Mesenchymal stem cell (in vitro differentiated cells and primary cell): ENCODE data around the gene PDE8A.

ENCODE experiments used
- DNase-seq: peaks from one replicate; pipeline ENCODE4 v3.0.0-alpha.2; 2013
- H2AFZ ChIP-seq: one replicate; pipeline ENCODE4 v1.6.1; 2013; ENCODE audit warnings: low read depth, mild to moderate bottlenecking, control low read depth, inconsistent platforms, low read length, moderate library complexity
- H2AK5ac ChIP-seq: 2 replicates; pipeline ENCODE4 v1.6.1; 2013; ENCODE audit warnings: low read length, moderate library complexity, mild to moderate bottlenecking, inconsistent platforms; ENCODE audit not compliant: severe bottlenecking
- H2BK120ac ChIP-seq: one replicate; pipeline ENCODE4 v1.6.1; 2013; ENCODE audit warnings: low read depth, mild to moderate bottlenecking, inconsistent platforms, low read length, moderate library complexity
- H2BK12ac ChIP-seq, 2 experiments: one replicate each; pipeline ENCODE4 v1.6.1; 2013; ENCODE audit warnings: inconsistent platforms in 2 of 2, low read length in 2 of 2, mild to moderate bottlenecking in 2 of 2, moderate library complexity in 2 of 2, control low read depth in 1 of 2
- H2BK15ac ChIP-seq: one replicate; pipeline ENCODE4 v1.6.1; 2013; ENCODE audit warnings: mild to moderate bottlenecking, low read depth, inconsistent platforms; ENCODE audit not compliant: poor library complexity, severe bottlenecking
- H2BK5ac ChIP-seq: 2 replicates; pipeline ENCODE4 v1.6.1; 2013; ENCODE audit warnings: low read depth, mild to moderate bottlenecking, low read length, control low read depth, inconsistent platforms; ENCODE audit not compliant: poor library complexity, severe bottlenecking
- H3K14ac ChIP-seq, 2 experiments: one replicate each; pipeline ENCODE4 v1.6.1; 2013; ENCODE audit warnings: inconsistent platforms in 2 of 2, low read length in 2 of 2, control low read depth in 1 of 2, mild to moderate bottlenecking in 1 of 2, moderate library complexity in 1 of 2
- H3K18ac ChIP-seq, 2 experiments: one replicate each; pipeline ENCODE4 v1.6.1; 2013; ENCODE audit warnings: inconsistent platforms in 2 of 2, low read length in 2 of 2, control low read depth in 1 of 2, low read depth in 1 of 2, mild to moderate bottlenecking in 1 of 2
- H3K23ac ChIP-seq, 2 experiments: one replicate each; pipeline ENCODE4 v1.6.1; 2013; ENCODE audit warnings: inconsistent platforms in 2 of 2, low read length in 2 of 2, mild to moderate bottlenecking in 2 of 2, moderate library complexity in 2 of 2, control low read depth in 1 of 2
- H3K27ac ChIP-seq: 2 replicates; pipeline ENCODE4 v1.5.1; 2013; ENCODE audit warnings: mild to moderate bottlenecking, moderate library complexity, low read length, control low read depth, inconsistent platforms; ENCODE audit not compliant: poor library complexity, severe bottlenecking
- H3K27me3 ChIP-seq, 2 experiments: 2 replicates each; pipeline versions ENCODE4 v1.6.1 to v1.7.0; 2013; ENCODE audit warnings: low read length in 2 of 2, mild to moderate bottlenecking in 2 of 2, moderate library complexity in 2 of 2, control low read depth in 1 of 2, inconsistent platforms in 1 of 2; ENCODE audit not compliant: control insufficient read depth in 1 of 2, insufficient read depth in 1 of 2
- H3K36me3 ChIP-seq, 2 experiments: 2 replicates each; pipeline versions ENCODE4 v1.6.1 to v1.7.0; 2013; ENCODE audit warnings: low read length in 2 of 2, control low read depth in 1 of 2, inconsistent platforms in 1 of 2, low read depth in 1 of 2, mild to moderate bottlenecking in 1 of 2; ENCODE audit not compliant: insufficient read depth in 2 of 2, control insufficient read depth in 1 of 2
- H3K4ac ChIP-seq, 2 experiments: one replicate each; pipeline ENCODE4 v1.6.1; 2013; ENCODE audit warnings: inconsistent platforms in 2 of 2, low read length in 2 of 2, mild to moderate bottlenecking in 2 of 2, moderate library complexity in 2 of 2, control low read depth in 1 of 2, low read depth in 1 of 2
- H3K4me1 ChIP-seq: 2 replicates; pipeline ENCODE4 v1.6.1; 2013; ENCODE audit warnings: low read depth, low read length, control low read depth; ENCODE audit not compliant: control insufficient read depth, insufficient read depth
- H3K4me2 ChIP-seq: 2 replicates; pipeline ENCODE4 v1.6.1; 2013; ENCODE audit warnings: low read length, mild to moderate bottlenecking, inconsistent platforms; ENCODE audit not compliant: poor library complexity, severe bottlenecking
- H3K4me3 ChIP-seq, 2 experiments: 2 replicates each; pipeline versions ENCODE4 v1.5.1 to v1.7.0; 2013; ENCODE audit warnings: low read length in 2 of 2, mild to moderate bottlenecking in 2 of 2, control low read depth in 1 of 2, low read depth in 1 of 2; ENCODE audit not compliant: insufficient read depth in 1 of 2
- H3K79me1 ChIP-seq: replicated peaks from 2 replicates; pipeline ENCODE4 v1.6.1; 2013; ENCODE audit warnings: mild to moderate bottlenecking, control low read depth, low read length, inconsistent platforms; ENCODE audit not compliant: poor library complexity, severe bottlenecking
- H3K9ac ChIP-seq: 2 replicates; pipeline ENCODE4 v1.7.0; 2013; ENCODE audit warnings: mild to moderate bottlenecking, low read length, moderate library complexity
- H3K9me3 ChIP-seq: 2 replicates; pipeline ENCODE4 v1.7.0; 2013; ENCODE audit warnings: mild to moderate bottlenecking, low read length; ENCODE audit not compliant: control insufficient read depth
- H4K8ac ChIP-seq: one replicate; pipeline ENCODE4 v1.6.1; 2013; ENCODE audit warnings: inconsistent platforms, mild to moderate bottlenecking, low read length, moderate library complexity
- H4K91ac ChIP-seq: one replicate; pipeline ENCODE4 v1.6.1; 2013; ENCODE audit warnings: mild to moderate bottlenecking, low read length, inconsistent platforms
- WGBS: methylation state at CpG from one replicate; pipeline ENCODE4 v1.1.7; 2013; ENCODE audit warnings: mixed read lengths; 5-methylcytosine and 5-hydroxymethylcytosine counted together

Gene PDE8A

DNA sequence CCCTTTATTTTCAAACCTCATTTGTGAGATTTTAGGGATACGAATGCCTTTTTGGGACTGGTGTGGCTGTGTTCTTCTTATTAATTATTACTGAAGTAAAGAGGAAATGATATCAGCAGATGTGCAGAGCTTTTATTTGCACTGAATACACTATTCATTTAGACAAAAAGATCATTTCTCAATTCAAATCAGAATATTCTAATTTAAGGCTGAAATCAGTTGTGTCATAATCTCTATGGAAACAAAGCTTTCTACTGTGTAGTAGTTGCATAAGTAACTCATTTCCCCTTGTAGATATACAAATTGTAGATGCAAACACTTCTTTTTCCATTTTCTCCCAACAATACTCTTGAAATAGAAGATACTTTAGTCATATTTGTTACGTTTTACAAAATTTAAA is 56.0 kb downstream of the PDE8A start:
- H3K4me3 ChIP-seq: no peak overlapping the region
- DNase-seq: no peak
- H3K9me3 ChIP-seq: no peaks in the 10 kb centered on the region
- no peaks in the 10 kb centered on the region for H3K36me3 ChIP-seq
- no peak overlapping the region for H3K14ac ChIP-seq
- H2BK5ac ChIP-seq: no peak overlapping the region
- H2AFZ ChIP-seq: no peak overlapping the region
- H4K8ac ChIP-seq: no peak overlapping the region
- H3K18ac ChIP-seq: no peak overlapping the region
- no CpG with 5 or more reads among the region's 2 CpGs for WGBS
- no peak overlapping the region for H2BK15ac ChIP-seq
- H3K4me1 ChIP-seq: peaks cover 3% of the 10 kb centered on the region
- no peak overlapping the region for H3K4me2 ChIP-seq
- H3K27me3 ChIP-seq: no peaks in the 10 kb centered on the region
- no peak overlapping the region for H2BK120ac ChIP-seq
- no peak overlapping the region for H2AK5ac ChIP-seq
- H2BK12ac ChIP-seq: no peak overlapping the region
- no peak overlapping the region for H3K9ac ChIP-seq
- H4K91ac ChIP-seq: no peak overlapping the region
- H3K4ac ChIP-seq: no peak overlapping the region
- H3K23ac ChIP-seq: no peak overlapping the region
- peaks cover 23% of the 10 kb centered on the region for H3K79me1 ChIP-seq
- H3K27ac ChIP-seq: no peak overlapping the region

DNA sequence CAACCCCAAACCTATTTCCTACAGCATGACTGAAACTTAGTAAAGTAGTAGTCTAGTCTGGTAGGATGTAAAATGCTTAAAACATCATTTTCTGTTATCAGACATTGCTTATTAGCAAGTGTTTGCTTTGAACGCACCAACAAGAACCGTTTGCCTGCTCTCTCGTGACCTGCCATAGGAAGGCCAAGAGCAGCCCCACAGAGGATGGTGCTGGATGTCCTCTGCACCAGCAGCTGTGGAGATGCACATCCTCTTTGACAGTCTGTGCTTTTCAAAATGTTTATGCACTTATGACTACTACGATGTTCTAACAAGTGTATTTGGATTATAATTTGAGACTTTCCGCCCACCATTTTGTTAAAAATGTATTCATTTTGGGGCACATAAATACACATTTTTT is 59.6 kb downstream of the PDE8A start:
- WGBS: 80% methylated on average over 4 of the region's 5 CpGs
- H3K18ac ChIP-seq: no peak overlapping the region
- H3K23ac ChIP-seq: no peak overlapping the region

DNA sequence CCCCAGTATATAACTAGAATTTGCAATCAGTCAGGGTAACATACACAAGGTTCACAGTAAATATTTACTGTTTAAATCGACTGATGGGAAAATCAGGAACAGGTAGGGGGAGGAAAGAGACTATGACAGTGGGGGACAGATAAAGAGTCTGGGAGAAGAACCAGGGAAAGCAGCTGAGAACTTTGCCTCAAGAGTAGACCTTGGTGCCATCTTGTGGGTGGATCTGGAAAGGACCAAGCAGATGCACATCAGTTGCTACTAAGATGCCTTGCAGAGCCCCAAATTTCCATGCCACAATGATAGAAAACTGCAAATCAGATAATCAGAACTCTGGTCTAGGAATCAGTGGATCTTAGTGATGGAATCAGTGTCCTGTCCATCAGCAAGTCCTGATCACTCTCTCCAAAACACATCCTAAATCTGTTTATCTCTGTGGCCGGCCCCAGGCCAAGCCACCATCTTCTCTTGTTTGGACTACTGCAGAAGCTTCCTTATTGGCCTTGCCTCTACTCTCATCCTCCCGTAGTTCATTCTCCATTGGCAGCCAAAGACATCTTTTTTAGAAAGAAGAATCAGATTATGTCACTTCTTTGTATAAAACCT is 62.7 kb downstream of the PDE8A start:
- Histone ChIP-seq H3K79me1 (peaks cover 12% of the 10 kb centered on the region), H3K4ac (peak overlapping the region in 1 of 2 experiments; percentile 14), H3K36me3 (no peaks in the 10 kb centered on the region), H2BK120ac (no peak overlapping the region), H3K4me1 (peaks cover 1% of the 10 kb centered on the region), H2AK5ac (no peak overlapping the region), H4K91ac (peak overlapping the region; percentile 27), H3K27ac (no peak overlapping the region), H3K23ac (no peak overlapping the region), H2AFZ (no peak overlapping the region), H3K18ac (no peak overlapping the region), H3K9me3 (no peaks in the 10 kb centered on the region), H2BK5ac (no peak overlapping the region), H3K27me3 (no peaks in the 10 kb centered on the region), H3K4me3 (no peak overlapping the region), H3K9ac (no peak overlapping the region), H3K14ac (no peak overlapping the region), H4K8ac (no peak overlapping the region), H3K4me2 (no peak overlapping the region), H2BK15ac (no peak overlapping the region), H2BK12ac (no peak overlapping the region)
- peak; percentile 80 for DNase-seq
- 53% methylated on average over 3 of the region's 3 CpGs for WGBS

More for the DNA sequence above, 59.6 kb downstream of the PDE8A start:
- Histone ChIP-seq H3K9me3 (no peaks in the 10 kb centered on the region), H3K27me3 (no peaks in the 10 kb centered on the region), H3K9ac (no peak overlapping the region), H4K91ac (no peak overlapping the region), H3K79me1 (peaks cover 17% of the 10 kb centered on the region), H3K4me1 (peaks cover 3% of the 10 kb centered on the region), H2BK120ac (no peak overlapping the region), H4K8ac (no peak overlapping the region), H2AFZ (no peak overlapping the region), H2BK12ac (peak overlapping the region in 1 of 2 experiments; percentile 68), H3K4ac (no peak overlapping the region), H3K36me3 (no peaks in the 10 kb centered on the region), H3K4me2 (no peak overlapping the region), H2BK15ac (no peak overlapping the region), H2AK5ac (no peak overlapping the region), H2BK5ac (no peak overlapping the region), H3K4me3 (no peak overlapping the region), H3K27ac (no peak overlapping the region), H3K14ac (peak overlapping the region in 1 of 2 experiments; percentile 65)
- DNase-seq: no peak

DNA sequence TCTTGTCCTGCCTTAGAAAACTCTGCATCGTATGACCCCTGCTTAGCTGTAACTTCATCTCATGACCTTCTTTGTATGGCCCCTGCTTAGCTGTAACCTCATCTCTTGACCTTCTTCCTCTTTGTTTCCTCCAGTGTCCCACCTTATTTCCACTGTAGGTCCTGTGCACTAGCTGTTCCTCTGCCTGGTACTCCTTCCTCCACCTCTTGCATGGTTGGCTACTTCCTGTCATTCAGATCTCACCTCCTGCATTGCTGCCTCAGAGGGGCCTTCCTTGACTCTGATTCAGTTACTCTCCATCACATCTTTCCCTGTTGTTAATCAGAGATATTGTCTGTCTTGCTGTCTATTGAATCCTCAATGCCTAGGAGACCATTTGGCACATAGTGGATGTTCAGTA is 63.2 kb downstream of the PDE8A start:
- H3K27me3 ChIP-seq: no peaks in the 10 kb centered on the region
- H2BK5ac ChIP-seq: no peak overlapping the region
- H3K18ac ChIP-seq: no peak overlapping the region
- peak; percentile 5 for DNase-seq
- no peak overlapping the region for H3K9ac ChIP-seq
- no peak overlapping the region for H2BK15ac ChIP-seq
- H3K36me3 ChIP-seq: no peaks in the 10 kb centered on the region
- H2BK120ac ChIP-seq: no peak overlapping the region
- H4K8ac ChIP-seq: peak overlapping the region; percentile 92
- H2AK5ac ChIP-seq: no peak overlapping the region
- no peak overlapping the region for H3K4me2 ChIP-seq
- H4K91ac ChIP-seq: peak overlapping the region; percentile 89
- H3K9me3 ChIP-seq: no peaks in the 10 kb centered on the region
- peak overlapping the region in 1 of 2 experiments; percentile 79 for H3K23ac ChIP-seq
- no peak overlapping the region for H3K27ac ChIP-seq
- H3K4ac ChIP-seq: peak overlapping the region; percentile 8 to 64
- peaks cover 12% of the 10 kb centered on the region for H3K79me1 ChIP-seq
- H3K14ac ChIP-seq: no peak overlapping the region
- H2AFZ ChIP-seq: no peak overlapping the region
- H3K4me1 ChIP-seq: peaks cover 1% of the 10 kb centered on the region
- H3K4me3 ChIP-seq: no peak overlapping the region
- peak overlapping the region; percentile 2 to 93 for H2BK12ac ChIP-seq
- WGBS: 48% methylated on average over 1 of the region's 1 CpG
